Endothelial cell of umbilical vein (primary cell): ENCODE data around the gene POLRMT. TPM values are rescaled to one million over a fixed set of nuclear protein-coding genes. Genes with fewer than 3 reads are reported as not detected.

Source experiments
- BruUV-seq: library from RNA; stranded (reverse); fragments of 400-500 nt; replicated peaks from 2 replicates; lab custom pipeline; 2021; lab: Mats Ljungman, UMichigan
- CTCF ChIA-PET: fragments of 300-600, 350-600 bp; sonication (Branson Sonifier 250); formaldehyde crosslinking; loops from one replicate; lab custom pipeline; 2021; ENCODE audit warnings: antibody characterized with exemption, inconsistent platforms; lab: Charles Lee
- POLR2A ChIA-PET: fragments of 300-600, 350-600 bp; sonication (Branson Sonifier 250); formaldehyde crosslinking; loops from one replicate; lab custom pipeline; 2021; ENCODE audit warnings: antibody characterized with exemption, inconsistent platforms; lab: Charles Lee
- DNase-seq: peaks from one replicate; pipeline ENCODE4 v3.0.0-alpha.2; 2011; ENCODE audit warnings: low read depth, low spot score
- FAIRE-seq: peaks from 2 replicates; lab custom pipeline; 2011; peaks lifted over from hg19 to GRCh38; lab: Jason Lieb, UNC
- H2AFZ ChIP-seq: 2 replicates; pipeline ENCODE4 v1.6.0; 2012; ENCODE audit warnings: low read depth, low read length, control low read depth, inconsistent platforms
- H3K27ac ChIP-seq: 2 replicates; pipeline ENCODE4 v1.5.1; 2011; ENCODE audit warnings: low read depth, mild to moderate bottlenecking, control low read depth, low read length, moderate library complexity; ENCODE audit not compliant: insufficient read depth
- H3K27me3 ChIP-seq, 2 experiments: 2 replicates each; pipeline versions ENCODE4 v1.6.0 to v1.6.1; 2011; ENCODE audit warnings: low read length in 2 of 2, mixed read lengths in 1 of 2; ENCODE audit not compliant: control insufficient read depth in 2 of 2, insufficient read depth in 2 of 2
- H3K36me3 ChIP-seq, 2 experiments: 2 replicates in 1 of 2; 3 replicates in 1 of 2; pipeline ENCODE4 v1.5.1; 2011; ENCODE audit warnings: low read length in 2 of 2, mild to moderate bottlenecking in 1 of 2, moderate library complexity in 1 of 2; ENCODE audit not compliant: control insufficient read depth in 2 of 2, insufficient read depth in 2 of 2; ENCODE audit errors: extremely low read depth in 1 of 2
- H3K4me1 ChIP-seq: 3 replicates; pipeline ENCODE4 v1.5.1; 2011; ENCODE audit warnings: mild to moderate bottlenecking, low read length; ENCODE audit not compliant: control insufficient read depth, insufficient read depth; ENCODE audit errors: extremely low read depth
- H3K4me2 ChIP-seq: 2 replicates; pipeline ENCODE4 v1.6.1; 2011; ENCODE audit warnings: low read length, control low read depth, mixed read lengths; ENCODE audit not compliant: insufficient read depth
- H3K4me3 ChIP-seq, 3 experiments: fragments of 200-600 bp in 1 of 3; sonication (generic), shearing (Covaris generic) in 1 of 3; replicated peaks in 1 of 3; 2 replicates each; pipeline ENCODE4 v1.5.1; 2011 to 2016; ENCODE audit warnings: control low read depth in 3 of 3, low read length in 3 of 3, mild to moderate bottlenecking in 2 of 3, inconsistent platforms in 1 of 3, low read depth in 1 of 3, moderate library complexity in 1 of 3; ENCODE audit not compliant: insufficient read depth in 1 of 3
- H3K79me2 ChIP-seq: 2 replicates; pipeline ENCODE4 v1.6.0; 2012; ENCODE audit warnings: low read length, inconsistent platforms; ENCODE audit not compliant: control insufficient read depth, insufficient read depth
- H3K9ac ChIP-seq: replicated peaks from 2 replicates; pipeline ENCODE3; 2011; ENCODE audit warnings: low read length, control low read depth; ENCODE audit not compliant: insufficient read depth; ENCODE audit errors: extremely low read depth
- H3K9me1 ChIP-seq: replicated peaks from 3 replicates; pipeline ENCODE4 v1.6.0; 2011; ENCODE audit warnings: mild to moderate bottlenecking, low read length; ENCODE audit not compliant: control insufficient read depth, insufficient read depth; ENCODE audit errors: extremely low read depth
- H3K9me3 ChIP-seq: replicated peaks from 2 replicates; pipeline ENCODE4 v1.5.1; 2012; ENCODE audit warnings: low read length, inconsistent platforms; ENCODE audit not compliant: control insufficient read depth, insufficient read depth
- H4K20me1 ChIP-seq: replicated peaks from 2 replicates; pipeline ENCODE3; 2011; ENCODE audit warnings: mild to moderate bottlenecking, low read length; ENCODE audit not compliant: control insufficient read depth, insufficient read depth; ENCODE audit errors: extremely low read depth
- EZH2 ChIP-seq: IDR thresholded peaks from 2 replicates; pipeline ENCODE4 v1.6.1; 2012; ENCODE audit warnings: borderline replicate concordance, low read depth, mild to moderate bottlenecking, moderate library complexity, low read length, inconsistent platforms; ENCODE audit not compliant: severe bottlenecking
- FOS ChIP-seq: IDR thresholded peaks from 2 replicates; pipeline ENCODE4 v1.6.1; 2011; ENCODE audit warnings: mild to moderate bottlenecking, low read length, moderate library complexity, borderline replicate concordance; ENCODE audit not compliant: insufficient read depth
- GATA2 ChIP-seq: IDR thresholded peaks from 2 replicates; pipeline ENCODE4 v1.7.0; 2011; ENCODE audit warnings: low read depth, mild to moderate bottlenecking, moderate library complexity, mixed read lengths, low read length; ENCODE audit not compliant: insufficient read length, insufficient read depth
- JUN ChIP-seq: IDR thresholded peaks from 2 replicates; pipeline ENCODE4 v1.6.1; 2011; ENCODE audit warnings: borderline replicate concordance, low read depth; ENCODE audit not compliant: insufficient read length, insufficient read depth
- MYC ChIP-seq: IDR thresholded peaks from one replicate; pipeline ENCODE4 v1.6.1; 2011; ENCODE audit warnings: mild to moderate bottlenecking, low read depth, low read length
- POLR2A ChIP-seq: IDR thresholded peaks from 2 replicates; pipeline ENCODE4 v1.6.1; 2012; ENCODE audit warnings: low read depth, mild to moderate bottlenecking, control low read depth, low read length
- POLR2AphosphoS5 ChIP-seq: IDR thresholded peaks from 2 replicates; pipeline ENCODE4 v1.6.1; 2012; ENCODE audit warnings: low read depth, mild to moderate bottlenecking, control low read depth, low read length, moderate library complexity; ENCODE audit not compliant: insufficient read depth
- dilution Hi-C: fragments of 300-500 bp; cut with MboI; formaldehyde crosslinking; loops from one replicate; pipeline ENCODE4 v1.15.0; 2019; ENCODE audit warnings: low sequenced_read_pairs; ENCODE audit not compliant: extremely low pct_ligation_motif_present
- intact Hi-C: fragments of 100-400 bp; cut with micrococcal nuclease; formaldehyde crosslinking; loops from one replicate; pipeline ENCODE4 v1.10.0; 2022
- polyA plus RNA-seq, 4 experiments: library from polyadenylated mRNA; depleted of rRNA in 3 of 4; stranded (reverse) in 3 of 4; unstranded in 1 of 4; fragments of >200 nt; gene quantifications; 2 replicates each; pipeline versions ENCODE4 v1.2.1 to v1.2.3, GENCODE V29; 2011 to 2012; ENCODE audit warnings: missing spikeins in 1 of 4
- total RNA-seq: library from RNA; stranded (reverse); gene quantifications from 2 replicates; pipeline ENCODE4 v1.2.3, GENCODE V29; 2021
- TF ChIP-seq, protein P1 (sequence below), 2 donors: IDR thresholded peaks; 1 replicate in 1 of 2; 2 replicates in 1 of 2; pipeline ENCODE4 v1.5.1; 2011; ENCODE audit warnings: low read length in 2 of 2, mild to moderate bottlenecking in 2 of 2, moderate library complexity in 2 of 2, control low read depth in 1 of 2, inconsistent platforms in 1 of 2, low read depth in 1 of 2; ENCODE audit not compliant: insufficient read depth in 1 of 2; ENCODE audit errors: extremely low read depth in 1 of 2
- TF ChIP-seq, protein P2 (sequence below): IDR thresholded peaks from 2 replicates; pipeline ENCODE4 v1.6.1; 2011; ENCODE audit not compliant: insufficient read depth, insufficient read length

POLRMT gene
- total and polyA plus RNA-seq, 2 donors (not counting 3 experiments of a cell fraction or from before 2014, with no cell fraction given), result 38.9 to 50.6 TPM

GRCh38 chr19:645912-646778 lies 12.8 kb upstream of the POLRMT start:
- Histone ChIP-seq H3K4me2 (no peak overlapping the region), H3K9ac (no peak overlapping the region), H4K20me1 (no peaks in the 10 kb centered on the region), H3K4me3 (no peak overlapping the region), H2AFZ (no peak overlapping the region), H3K9me1 (no peaks in the 10 kb centered on the region), H3K79me2 (no peaks in the 10 kb centered on the region), H3K27me3 (no peaks in the 10 kb centered on the region), H3K27ac (no peak overlapping the region), H3K9me3 (no peaks in the 10 kb centered on the region), H3K36me3 (peaks cover 8 to 17% of the 10 kb centered on the region in 2 experiments), H3K4me1 (no peaks in the 10 kb centered on the region)
- no peak for DNase-seq
- dilution Hi-C loops, result no loop called here
- TF ChIP-seq JUN, result no peak
- TF ChIP-seq POLR2AphosphoS5, result no peak
- TF ChIP-seq FOS, result no peak
- TF ChIP-seq, protein P1, sequence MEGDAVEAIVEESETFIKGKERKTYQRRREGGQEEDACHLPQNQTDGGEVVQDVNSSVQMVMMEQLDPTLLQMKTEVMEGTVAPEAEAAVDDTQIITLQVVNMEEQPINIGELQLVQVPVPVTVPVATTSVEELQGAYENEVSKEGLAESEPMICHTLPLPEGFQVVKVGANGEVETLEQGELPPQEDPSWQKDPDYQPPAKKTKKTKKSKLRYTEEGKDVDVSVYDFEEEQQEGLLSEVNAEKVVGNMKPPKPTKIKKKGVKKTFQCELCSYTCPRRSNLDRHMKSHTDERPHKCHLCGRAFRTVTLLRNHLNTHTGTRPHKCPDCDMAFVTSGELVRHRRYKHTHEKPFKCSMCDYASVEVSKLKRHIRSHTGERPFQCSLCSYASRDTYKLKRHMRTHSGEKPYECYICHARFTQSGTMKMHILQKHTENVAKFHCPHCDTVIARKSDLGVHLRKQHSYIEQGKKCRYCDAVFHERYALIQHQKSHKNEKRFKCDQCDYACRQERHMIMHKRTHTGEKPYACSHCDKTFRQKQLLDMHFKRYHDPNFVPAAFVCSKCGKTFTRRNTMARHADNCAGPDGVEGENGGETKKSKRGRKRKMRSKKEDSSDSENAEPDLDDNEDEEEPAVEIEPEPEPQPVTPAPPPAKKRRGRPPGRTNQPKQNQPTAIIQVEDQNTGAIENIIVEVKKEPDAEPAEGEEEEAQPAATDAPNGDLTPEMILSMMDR (IDR thresholded peaks at IDR 0.05; ENCODE audit: extremely low read depth in 1 of 2, insufficient read depth in 1 of 2, low read depth in 1 of 2, low read length in 2 of 2), result no peak
- TF ChIP-seq MYC, result no peak
- TF ChIP-seq GATA2, result no peak
- TF ChIP-seq EZH2, result no peak
- TF ChIP-seq POLR2A, result no peak
- TF ChIP-seq, protein P2, sequence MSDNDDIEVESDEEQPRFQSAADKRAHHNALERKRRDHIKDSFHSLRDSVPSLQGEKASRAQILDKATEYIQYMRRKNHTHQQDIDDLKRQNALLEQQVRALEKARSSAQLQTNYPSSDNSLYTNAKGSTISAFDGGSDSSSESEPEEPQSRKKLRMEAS, result no peak
- intact Hi-C loops, result no loop called here
- ChIA-PET POLR2A (no interaction called here), CTCF (interaction anchor here (1.1 kb wide), 1 partner anchor 62 kb away, joined by 3 read pairs; no protein-coding TSS in a partner anchor)
- no peak for FAIRE-seq
- BruUV-seq, result no TSS peak
